ENCODE measurements around the gene HEMK1. TPM values are rescaled to one million over a fixed set of nuclear protein-coding genes. Genes with fewer than 3 reads are reported as not detected.

Gene HEMK1
- total RNA-seq, 1 experiment from 2014 or later: 12.5 TPM

GRCh38 chr3:50551681-50552435 lies 17.5 kb upstream of the HEMK1 start:
- Histone ChIP-seq H2BK12ac (ENCODE audit: insufficient read length, low read depth, low read length) (no peak overlapping the region), H3K14ac (ENCODE audit: insufficient read depth, low read length) (no peak overlapping the region), H2BK20ac (ENCODE audit: low read depth, low read length, poor library complexity, severe bottlenecking) (no peak overlapping the region), H3K79me2 (ENCODE audit: insufficient read depth, low read length) (no peaks in the 10 kb centered on the region), H2BK15ac (ENCODE audit: low read depth, low read length) (no peak overlapping the region), H4K20me1 (ENCODE audit: control insufficient read depth, insufficient read depth, insufficient read length) (no peaks in the 10 kb centered on the region), H3K4me2 (ENCODE audit: insufficient read depth, insufficient read length, low read length) (no peak overlapping the region), H3K23ac (ENCODE audit: insufficient read length, low read depth, low read length) (no peak overlapping the region), H3K56ac (ENCODE audit: insufficient read length, low read depth, low read length) (no peak overlapping the region), H2AFZ (ENCODE audit: low read length) (no peak overlapping the region), H3K27me3 (ENCODE audit: insufficient read depth, low read length) (no peaks in the 10 kb centered on the region), H3K79me1 (ENCODE audit: insufficient read depth, low read depth, low read length, poor library complexity, severe bottlenecking) (no peaks in the 10 kb centered on the region), H3T11ph (ENCODE audit: low read length) (no peak overlapping the region), H2AK5ac (ENCODE audit: insufficient read length, low read length) (no peak overlapping the region), H3K23me2 (ENCODE audit: insufficient read length, low read depth, low read length, poor library complexity, severe bottlenecking) (no peaks in the 10 kb centered on the region), H3K27ac (ENCODE audit: insufficient read length, low read depth, low read length) (no peak overlapping the region), H3K4me1 (ENCODE audit: insufficient read depth, low read length) (no peaks in the 10 kb centered on the region), H2BK120ac (ENCODE audit: low read depth, low read length, poor library complexity, severe bottlenecking) (no peak overlapping the region), H4K8ac (replicated peaks; ENCODE audit: insufficient read length, low read depth, low read length) (no peak overlapping the region), H3K9ac (ENCODE audit: extremely low read depth, insufficient read length, low read length) (no peak overlapping the region), H2BK5ac (ENCODE audit: insufficient read length, low read length) (no peak overlapping the region), H3K9me3 (ENCODE audit: control insufficient read depth, low read depth, low read length) (no peaks in the 10 kb centered on the region), H3K4ac (ENCODE audit: low read depth, low read length) (no peak overlapping the region), H3K18ac (ENCODE audit: insufficient read length, low read depth, low read length) (no peak overlapping the region), H4K5ac (ENCODE audit: insufficient read length, low read depth, low read length) (no peak overlapping the region), H4K91ac (ENCODE audit: insufficient read length, low read depth, low read length) (no peak overlapping the region)
- Mint-ChIP-seq H3K27ac (no peak overlapping the region), H3K4me1 (peaks cover 15 to 22% of the 10 kb centered on the region in 2 experiments), H3K27me3 (ENCODE audit: low read depth) (peaks cover 13% of the 10 kb centered on the region), H3K9me3 (no peaks in the 10 kb centered on the region), H3K36me3 (ENCODE audit: insufficient read depth in 1 of 3, low read depth in 3 of 3) (no peaks in the 10 kb centered on the region), H3K4me3 (no peak overlapping the region)
- TF ChIP-seq, protein P1, sequence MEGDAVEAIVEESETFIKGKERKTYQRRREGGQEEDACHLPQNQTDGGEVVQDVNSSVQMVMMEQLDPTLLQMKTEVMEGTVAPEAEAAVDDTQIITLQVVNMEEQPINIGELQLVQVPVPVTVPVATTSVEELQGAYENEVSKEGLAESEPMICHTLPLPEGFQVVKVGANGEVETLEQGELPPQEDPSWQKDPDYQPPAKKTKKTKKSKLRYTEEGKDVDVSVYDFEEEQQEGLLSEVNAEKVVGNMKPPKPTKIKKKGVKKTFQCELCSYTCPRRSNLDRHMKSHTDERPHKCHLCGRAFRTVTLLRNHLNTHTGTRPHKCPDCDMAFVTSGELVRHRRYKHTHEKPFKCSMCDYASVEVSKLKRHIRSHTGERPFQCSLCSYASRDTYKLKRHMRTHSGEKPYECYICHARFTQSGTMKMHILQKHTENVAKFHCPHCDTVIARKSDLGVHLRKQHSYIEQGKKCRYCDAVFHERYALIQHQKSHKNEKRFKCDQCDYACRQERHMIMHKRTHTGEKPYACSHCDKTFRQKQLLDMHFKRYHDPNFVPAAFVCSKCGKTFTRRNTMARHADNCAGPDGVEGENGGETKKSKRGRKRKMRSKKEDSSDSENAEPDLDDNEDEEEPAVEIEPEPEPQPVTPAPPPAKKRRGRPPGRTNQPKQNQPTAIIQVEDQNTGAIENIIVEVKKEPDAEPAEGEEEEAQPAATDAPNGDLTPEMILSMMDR (conservative IDR thresholded peaks at IDR 0.05): no peak
- WGBS (ENCODE audit: extremely low coverage, insufficient read length, low lambda C conversion rate): no CpG with 5 or more reads among the region's 7 CpGs
- DNase-seq: no peak

Measured in H9 (cell line).